GM18511 (cell line): ENCODE results near the gene LEP.
"Not testable (repeated sequence)": the region's sequence is repeated elsewhere in the genome, so short reads cannot be mapped to it uniquely, and the experiment has no call there.

ENCODE experiments used
- ATAC-seq: cut with Tn5 transposase; IDR thresholded peaks from one replicate; pipeline ENCODE4 v1.9.1; 2021; ENCODE audit warnings: mild to moderate bottlenecking, moderate library complexity; ENCODE audit not compliant: unreplicated experiment

Gene LEP

DNA sequence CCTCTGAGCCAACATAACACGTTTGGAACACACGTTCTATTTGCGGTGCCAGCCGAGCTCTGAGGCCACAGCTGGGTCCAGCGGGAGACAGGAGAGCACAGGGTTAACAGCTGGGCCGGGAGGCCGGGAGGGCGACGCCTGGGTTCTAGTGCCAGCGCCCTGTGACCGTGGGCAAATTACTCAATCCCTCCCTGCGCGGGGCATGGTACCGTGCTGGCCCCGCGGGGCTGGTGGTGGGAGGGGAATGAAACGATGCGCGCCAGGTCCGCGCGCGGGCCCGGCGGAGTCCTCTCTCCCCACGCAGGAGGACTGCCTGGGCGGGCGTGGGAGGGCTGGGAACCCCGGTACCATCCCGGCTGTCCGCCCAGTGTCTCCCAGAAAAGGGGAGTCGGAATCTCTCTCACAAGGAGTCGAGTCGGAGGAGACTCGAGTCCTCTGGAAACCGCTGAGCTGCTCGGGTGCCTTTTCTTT, 30.4 kb downstream of the LEP start:
- no peak for ATAC-seq

DNA sequence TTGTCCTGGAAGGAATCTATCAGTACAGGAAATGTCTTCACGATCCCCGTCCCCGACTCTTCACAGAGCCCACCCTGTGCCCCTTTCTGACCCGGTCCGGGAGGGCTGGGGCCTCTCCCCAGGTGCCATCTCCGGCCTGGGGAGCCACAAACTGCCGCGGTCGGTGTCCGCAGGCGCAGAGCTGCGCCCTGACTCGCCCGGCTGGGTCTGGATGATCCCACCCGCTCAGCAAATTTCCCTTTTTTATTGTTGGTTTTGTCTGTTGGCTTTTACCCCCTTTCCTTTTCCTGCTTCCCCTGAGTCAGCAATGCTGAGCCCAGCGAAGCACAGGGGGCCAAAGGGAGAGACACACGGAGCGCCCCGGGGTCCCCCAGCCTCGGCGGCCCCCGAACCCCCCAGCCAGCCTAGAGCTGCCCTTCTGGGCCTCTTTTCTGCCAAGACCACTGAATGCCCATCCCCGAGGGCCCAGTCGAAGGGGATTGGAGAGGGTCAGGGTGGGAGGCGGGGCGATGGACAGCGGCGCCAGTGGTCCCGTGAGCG, 30.9 kb downstream of the LEP start:
- no peak for ATAC-seq

DNA sequence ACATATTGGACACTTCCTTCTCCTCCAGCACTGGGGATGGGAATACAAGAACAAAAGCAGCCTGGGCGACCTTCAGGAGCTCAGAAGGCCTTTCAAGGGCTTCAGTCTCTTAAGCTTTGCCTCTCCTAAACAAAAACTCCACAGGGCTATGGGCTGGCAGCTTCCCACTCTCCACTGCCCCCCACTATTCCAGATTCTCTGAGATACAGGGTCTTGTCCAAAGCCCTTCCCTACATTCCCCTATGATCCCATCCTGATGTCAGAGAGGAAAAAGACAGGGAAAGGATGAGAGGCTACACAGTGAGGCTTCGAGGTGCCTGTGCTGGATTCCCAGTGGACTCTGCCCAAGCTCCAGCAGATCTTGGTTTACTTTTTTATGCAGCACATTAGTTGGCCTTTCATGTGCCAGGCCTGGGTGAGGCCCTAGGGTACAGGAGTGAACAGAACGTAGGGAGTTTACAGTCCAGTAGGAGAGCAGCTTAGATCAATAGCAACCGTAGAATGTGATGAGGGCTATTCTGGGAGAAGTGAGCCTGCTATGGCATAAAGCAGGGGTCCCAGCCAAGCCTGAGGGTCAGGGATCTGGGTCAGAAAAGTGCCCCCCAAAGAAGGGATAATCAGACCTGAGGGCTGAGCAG, 33.3 kb downstream of the LEP start:
- no peak for ATAC-seq

DNA sequence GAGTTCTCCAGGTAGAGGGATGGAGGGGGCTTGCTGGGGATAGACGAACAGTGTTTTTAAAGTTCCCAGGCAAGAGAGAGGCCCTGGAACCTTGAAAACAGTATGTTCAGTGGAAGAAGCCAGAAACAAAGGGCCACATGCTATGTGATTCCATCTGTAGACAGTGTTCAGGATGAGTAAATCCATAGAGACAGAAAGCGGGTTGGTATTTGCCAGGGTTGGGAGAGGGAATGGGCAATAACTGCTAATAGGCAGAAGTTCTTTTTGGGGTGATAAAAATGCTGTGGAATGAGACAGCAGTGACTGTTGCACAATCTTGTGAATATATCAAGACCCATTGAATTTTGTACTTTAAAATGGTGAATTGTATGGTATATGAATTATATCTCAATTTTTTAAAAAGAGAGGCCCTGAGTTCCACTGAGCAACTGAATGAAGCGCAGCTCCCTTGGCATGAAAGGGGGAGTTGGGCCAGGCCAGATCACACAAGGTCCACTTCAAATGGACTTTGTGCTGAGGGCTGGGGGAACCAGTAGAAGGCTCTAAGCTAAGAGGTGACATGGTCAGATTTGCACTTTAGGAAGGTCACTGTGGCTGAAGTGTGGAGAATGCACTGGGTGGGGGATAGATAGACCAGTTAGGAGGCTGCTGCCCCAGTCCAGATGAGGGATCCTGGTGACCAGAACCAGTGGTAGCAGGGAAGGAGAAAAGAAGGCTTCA, 34.0 kb downstream of the LEP start:
- ATAC-seq: no peak

DNA sequence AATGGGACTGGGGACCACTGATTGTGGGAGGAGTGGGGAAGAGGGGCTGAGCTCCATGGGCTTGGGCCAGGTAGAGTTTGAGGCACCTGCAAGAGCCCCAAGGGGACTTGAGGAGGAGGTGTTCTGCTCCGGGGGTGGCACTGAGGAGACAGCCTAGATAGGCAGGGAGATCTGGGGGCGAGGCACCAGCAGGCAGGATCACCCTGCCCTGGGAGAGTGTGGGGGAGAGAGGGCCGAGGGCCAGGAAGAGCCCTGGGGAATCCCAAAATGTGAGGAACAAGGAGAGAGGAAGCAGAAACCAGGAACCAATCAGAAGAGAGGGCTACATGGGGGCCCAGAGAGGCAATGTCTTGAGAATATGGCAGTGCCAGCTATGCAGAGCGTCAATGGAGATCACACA, 34.6 kb downstream of the LEP start:
- no peak for ATAC-seq

DNA sequence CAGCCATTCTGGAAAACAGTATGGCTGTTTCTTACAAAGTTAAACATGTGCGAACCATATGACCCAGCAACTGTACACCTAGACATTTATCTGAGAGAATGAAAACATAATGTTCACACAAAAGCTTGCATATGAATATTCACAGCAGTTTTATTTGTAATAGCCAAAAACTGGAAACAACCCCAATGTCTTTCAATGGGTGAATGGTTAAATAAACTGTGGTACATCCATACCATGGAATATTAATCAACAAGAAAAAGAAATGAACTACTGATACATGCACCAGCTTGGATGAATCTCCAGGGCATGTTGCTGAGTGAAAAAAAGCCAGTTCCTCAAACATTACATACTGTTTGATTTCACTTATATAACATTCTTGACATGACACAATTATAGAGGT, 37.3 kb downstream of the LEP start:
- ATAC-seq: no peak

DNA sequence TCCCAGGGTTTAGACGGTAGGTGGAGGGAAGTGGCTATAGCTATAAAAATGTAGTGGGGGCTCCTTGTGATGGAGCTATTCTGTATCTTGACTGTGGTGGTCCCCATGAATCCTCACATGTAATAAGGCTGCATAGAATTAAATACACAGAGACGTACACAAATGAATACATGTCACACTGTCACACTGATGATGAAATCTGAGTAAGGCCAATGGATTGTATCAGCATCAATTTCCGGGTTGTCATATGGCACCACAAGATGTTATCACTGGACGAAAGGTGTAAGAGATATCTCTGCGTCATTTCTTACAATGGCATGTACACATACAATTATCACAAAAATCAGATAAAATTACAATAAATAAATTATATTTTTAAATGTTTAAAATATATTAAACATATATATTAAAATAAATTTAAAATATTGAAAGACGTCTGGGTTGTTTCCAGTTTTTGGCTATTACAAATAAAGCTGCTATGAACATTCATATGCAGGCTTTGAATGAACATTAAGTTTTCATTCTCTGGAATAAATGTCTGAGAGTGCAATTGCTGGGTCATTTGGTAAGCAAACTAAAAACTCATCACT, 38.1 kb downstream of the LEP start:
- ATAC-seq: no peak

DNA sequence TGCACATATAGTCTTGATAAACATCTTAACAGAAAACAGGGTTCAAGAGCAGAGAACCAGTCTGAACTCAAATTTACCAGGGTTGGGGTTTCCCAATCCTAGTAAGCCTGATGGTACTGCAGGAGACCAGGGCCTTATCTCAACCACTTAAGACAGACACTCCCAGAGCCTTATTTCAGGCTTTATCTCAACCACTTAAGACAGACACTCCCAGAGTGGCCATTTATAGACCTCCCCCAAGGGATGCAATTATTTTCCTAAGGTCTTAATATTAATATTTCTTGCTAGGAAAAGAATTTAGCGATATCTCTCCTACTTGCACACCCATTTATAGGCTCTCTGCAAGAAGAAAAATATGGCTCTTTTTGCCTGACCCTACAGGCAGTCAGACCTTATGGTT, 39.4 kb downstream of the LEP start:
- ATAC-seq: not testable (repeated sequence)

DNA sequence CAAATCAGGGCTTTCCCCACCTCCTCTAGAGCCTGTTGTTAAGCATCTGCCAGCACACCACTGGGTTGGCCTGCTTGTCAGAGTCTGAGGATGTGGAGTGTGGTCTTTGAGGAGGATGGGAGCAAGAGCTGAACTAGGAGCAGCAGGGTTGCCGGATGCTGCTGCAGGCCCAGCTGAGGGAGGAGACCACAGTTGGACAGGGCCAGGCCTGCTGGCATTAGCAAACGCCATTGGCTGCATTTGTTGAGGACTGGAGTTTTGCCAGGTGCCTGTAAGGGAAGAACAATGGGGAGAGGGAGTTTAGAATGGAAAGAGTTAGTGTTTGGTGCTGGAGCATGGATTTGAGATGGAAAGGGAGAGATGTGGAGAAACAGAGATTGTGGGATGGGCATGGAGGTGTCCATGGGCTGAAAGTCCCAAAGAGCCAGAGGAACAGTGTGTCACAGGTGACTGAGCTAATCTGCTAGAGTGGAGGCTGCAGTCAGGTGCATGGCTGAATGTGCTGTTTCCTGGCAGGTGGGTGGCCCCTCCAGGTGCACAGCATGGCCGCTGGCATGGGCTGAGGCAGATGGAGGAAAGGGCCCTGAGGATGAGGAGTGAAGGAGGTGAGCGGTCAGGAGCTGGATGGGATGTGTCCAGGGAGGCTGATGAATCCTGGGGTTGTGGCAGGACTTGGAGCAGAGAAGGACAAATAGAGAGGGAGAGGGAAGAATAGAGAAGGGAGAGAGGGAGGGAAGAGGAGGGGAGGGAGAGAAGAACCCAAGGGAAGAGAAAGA, 40.7 kb downstream of the LEP start:
- ATAC-seq: no peak

DNA sequence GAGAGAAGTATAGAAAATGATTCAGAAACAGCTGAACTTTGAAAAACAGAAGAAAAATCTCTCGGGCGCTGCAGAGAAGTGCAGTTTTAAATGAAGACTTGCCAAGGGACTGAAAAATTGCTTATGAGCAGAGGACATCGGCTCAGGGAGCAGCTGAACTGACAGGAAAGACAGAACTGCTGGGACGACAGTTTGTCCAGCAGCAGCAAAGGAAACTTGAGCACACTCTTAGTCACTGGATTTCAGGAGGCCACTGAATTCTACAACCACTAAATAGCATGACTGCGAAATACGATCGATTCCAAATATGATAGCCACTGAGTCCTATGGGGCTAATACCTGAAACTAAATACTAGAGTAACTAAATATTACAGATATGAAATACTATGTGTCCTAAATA, 43.0 kb downstream of the LEP start:
- ATAC-seq: no peak

DNA sequence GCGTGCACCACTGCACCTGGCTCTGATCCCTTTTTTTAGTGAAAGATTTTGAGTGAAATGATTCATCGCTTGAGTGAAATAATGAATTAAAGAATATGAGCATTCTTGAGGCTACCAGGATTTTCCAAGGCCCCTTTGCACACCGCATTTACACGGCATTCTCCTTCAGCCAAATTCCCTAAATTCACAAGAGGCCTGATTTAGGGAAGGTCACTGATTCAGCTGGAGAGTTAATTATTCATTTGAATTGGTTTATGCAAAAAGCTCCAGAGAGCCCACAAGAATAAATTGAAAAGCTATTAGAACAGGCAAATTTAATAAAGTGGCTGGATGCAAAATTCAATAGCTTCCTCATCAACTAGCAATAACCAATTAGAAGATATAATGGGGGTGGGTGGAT, 46.5 kb downstream of the LEP start:
- no peak for ATAC-seq

DNA sequence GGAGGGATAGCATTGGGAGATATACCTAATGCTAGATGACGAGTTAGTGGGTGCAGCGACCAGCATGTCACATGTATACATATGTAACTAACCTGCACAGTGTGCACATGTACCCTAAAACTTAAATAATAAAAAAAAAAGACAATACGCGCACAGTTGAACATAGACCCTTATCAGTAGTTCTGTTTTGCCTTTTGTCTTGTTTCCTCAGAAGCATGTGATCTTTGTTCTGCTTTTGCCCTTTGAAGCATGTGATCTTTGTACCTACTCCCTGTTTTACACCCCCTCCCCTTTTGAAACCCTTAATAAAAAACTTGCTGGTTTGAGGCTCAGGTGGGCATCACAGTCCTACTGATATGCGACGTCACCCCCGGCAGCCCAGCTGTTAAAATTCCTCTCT, 56.9 kb downstream of the LEP start:
- ATAC-seq: not testable (repeated sequence)

DNA sequence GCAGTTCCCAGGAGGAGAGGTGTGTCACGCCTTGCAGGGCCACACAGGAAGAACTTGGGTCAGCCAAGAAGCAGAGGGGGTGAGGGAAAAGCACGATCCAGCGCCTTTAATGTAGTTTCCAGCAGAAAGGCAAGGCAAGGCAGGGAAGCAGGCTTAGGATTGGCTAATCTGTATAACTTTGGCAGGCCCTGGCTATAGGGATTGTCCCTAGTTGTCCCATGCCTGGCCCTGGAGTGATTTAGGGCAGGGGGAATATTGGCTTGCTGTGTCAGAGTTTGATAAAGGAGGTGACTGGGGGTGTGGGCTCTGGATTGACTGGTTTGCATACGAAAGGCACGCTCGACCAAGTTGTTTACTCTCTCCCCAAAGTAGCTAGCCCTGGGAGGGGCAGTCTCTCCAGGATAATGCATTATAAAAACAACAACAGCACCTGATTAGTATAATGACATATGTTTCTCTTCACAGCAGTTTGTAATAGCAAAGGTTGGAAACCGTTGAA, 58.1 kb downstream of the LEP start:
- no peak for ATAC-seq

DNA sequence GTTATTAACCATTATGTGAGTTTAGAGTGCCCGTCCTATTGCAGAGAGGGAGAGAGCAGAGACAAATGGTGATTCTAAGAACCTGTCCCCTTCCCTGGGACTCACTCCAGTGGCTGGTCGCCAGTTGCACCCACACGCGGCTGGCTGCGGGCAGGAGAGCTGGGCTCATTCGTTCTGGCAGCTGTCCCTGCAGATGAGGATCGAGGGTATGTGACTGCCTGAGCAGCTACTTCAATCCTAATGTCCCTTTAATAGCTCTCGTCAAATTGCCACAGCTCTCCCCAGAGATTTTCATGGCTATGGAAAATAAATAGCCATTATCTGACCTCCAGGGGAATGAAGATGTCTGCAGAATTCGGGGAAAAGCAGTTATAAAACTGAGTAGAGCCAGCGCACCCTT, 61.1 kb downstream of the LEP start:
- no peak for ATAC-seq

DNA sequence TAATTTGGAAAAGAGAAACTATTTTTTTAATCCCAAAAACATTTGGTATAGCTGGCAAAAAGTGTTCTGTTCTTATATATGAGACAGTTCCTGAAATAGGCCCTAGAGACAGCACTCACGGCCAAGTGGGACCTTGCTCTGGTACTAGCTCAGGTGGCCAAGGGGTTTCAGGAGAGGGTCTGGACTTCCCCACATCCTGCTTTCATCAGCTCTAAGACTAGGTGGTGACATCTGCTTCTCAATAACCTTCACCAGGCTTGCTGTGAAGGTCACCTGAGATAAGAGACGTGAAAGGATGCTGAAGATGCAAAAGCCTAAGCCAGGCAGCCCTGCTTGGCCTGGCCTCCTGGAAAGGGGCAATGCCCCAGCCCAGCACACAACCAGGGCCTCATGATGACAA, 62.1 kb downstream of the LEP start:
- no peak for ATAC-seq

DNA sequence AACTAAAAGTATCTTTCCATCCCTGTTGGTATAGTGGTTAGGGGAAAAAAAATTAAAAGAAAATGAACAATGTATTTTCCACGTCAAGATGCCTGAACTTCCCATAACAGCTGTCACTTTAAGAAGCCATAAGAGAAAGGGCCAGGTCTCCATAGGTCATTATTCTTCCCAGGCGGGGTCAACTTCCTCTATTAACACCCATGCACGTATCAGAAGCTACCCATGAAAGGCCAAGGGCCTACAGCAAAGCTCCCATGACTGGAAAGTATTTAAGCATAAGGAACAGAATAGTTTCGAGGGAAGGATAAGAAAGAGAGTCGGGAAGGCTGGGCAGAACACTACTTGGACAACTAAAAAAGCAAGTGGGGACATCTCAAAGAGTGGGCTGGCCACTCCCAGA, 62.6 kb downstream of the LEP start:
- no peak for ATAC-seq

DNA sequence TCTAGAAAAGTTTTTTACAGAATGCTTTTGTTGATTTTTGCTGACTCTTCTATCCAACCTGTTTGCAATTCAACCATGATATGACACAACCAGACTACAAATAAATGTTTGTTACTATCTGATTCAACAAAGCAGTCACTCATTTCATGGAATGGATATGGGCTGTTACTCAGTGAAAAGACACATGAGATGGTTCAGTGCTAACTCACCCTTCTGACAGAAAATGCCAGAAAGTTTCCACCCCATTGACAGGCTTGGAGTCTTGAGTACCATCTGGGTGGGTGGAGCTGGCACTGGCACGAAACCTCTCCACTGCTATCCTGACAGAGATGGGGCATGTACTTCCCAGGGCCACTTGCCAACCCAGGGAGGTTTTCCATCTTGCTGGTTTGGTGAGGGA, 63.1 kb downstream of the LEP start:
- no peak for ATAC-seq

DNA sequence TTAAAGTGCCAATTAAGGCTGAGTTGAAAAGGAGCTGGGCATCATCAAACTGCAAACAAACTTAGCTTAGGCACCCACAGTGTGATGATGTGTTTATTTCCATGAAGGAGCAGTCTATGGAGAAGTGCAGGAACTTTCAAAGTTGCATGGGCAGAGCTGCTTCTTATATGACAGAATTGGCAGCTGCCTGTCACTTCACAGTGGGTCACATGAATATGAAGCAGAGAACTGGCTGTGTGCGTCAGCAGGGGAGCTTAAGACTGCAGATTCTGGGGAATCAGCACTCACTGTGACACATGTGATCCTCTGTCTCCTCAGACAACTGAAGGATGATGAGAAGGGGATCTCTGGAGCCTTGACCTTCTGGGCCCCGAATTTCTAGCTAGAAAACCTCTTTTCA, 66.0 kb downstream of the LEP start:
- ATAC-seq: no peak
